ENCODE results near the gene PELI1. TPM values are rescaled to one million over a fixed set of nuclear protein-coding genes. Genes with fewer than 3 reads are reported as not detected.
A peak's percentile ranks its signal among the peaks of the same experiment; 100 is the strongest.
"Not testable (repeated sequence)": the region's sequence is repeated elsewhere in the genome, so short reads cannot be mapped to it uniquely, and the experiment has no call there.

The PELI1 gene
- polyA plus RNA-seq, 2 donors, result 31.7 to 51.9 TPM

DNA sequence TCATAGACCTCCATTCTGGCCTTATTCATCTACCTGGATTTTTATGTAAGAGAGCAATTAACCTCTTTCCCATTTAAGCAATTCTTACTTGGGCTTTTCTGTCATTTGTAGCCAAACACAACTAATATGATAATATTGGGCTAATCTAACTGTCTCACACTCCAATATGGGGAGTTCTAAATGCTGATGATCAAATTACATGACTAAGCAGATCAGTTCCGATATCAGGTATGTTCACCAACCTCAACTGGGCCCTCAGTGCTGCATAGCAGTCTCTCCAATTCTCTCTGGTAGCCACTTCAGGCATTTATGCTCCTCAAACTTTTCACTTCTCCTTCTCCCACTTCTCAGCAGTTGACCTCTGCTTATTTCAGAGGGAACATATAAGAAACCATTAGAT lies 64.0 kb downstream of the PELI1 start:
- 93 to 100% methylated on average over 1 of the region's 1 CpG for WGBS, 2 donors
- H3K4me3 ChIP-seq (ENCODE audit: low read depth in 1 of 2, low read length in 2 of 2), result no peak overlapping the region
- no peaks in the 10 kb centered on the region for H3K4me1 ChIP-seq (ENCODE audit: control insufficient read depth in 2 of 2, insufficient read depth in 2 of 2, low read length in 1 of 2)
- no peaks in the 10 kb centered on the region for H3K27me3 ChIP-seq (ENCODE audit: control insufficient read depth in 1 of 2, insufficient read depth in 2 of 2, low read length in 2 of 2)
- no peaks in the 10 kb centered on the region for H3K9me3 ChIP-seq (ENCODE audit: control insufficient read depth in 2 of 2, insufficient read depth in 1 of 2, low read depth in 1 of 2, low read length in 1 of 2)
- no peak overlapping the region for H3K27ac ChIP-seq (ENCODE audit: low read depth in 2 of 2, low read length in 1 of 2)
- H3K36me3 ChIP-seq (ENCODE audit: control insufficient read depth in 2 of 2, insufficient read depth in 2 of 2, low read length in 1 of 2), result no peaks in the 10 kb centered on the region

DNA sequence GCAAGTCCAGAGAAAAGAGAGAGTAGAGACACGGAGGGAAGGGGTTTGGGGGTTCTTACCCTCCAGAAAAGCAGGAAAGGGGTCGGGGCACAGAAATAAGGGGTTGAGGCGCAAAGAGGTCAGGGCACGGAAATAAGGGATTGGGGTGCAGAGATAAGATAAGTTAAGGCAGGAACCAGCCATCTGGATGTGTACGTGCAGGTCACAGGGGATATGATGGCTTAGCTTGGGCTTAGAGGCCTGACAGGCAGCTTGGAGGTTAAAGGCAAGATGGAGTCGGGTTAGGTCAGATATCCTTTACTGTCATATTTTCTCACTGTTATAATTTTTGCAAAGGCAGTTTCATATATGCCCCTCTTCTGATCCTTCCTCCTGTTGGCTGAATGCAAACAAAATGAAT lies 64.5 kb downstream of the PELI1 start:
- WGBS, 2 donors, result 94 to 96% methylated on average over 6 of the region's 6 CpGs
- not testable (repeated sequence) for H3K27me3 ChIP-seq (ENCODE audit: control insufficient read depth in 1 of 2, insufficient read depth in 2 of 2, low read length in 2 of 2); H3K36me3 ChIP-seq (ENCODE audit: control insufficient read depth in 2 of 2, insufficient read depth in 2 of 2, low read length in 1 of 2); H3K27ac ChIP-seq (ENCODE audit: low read depth in 2 of 2, low read length in 1 of 2); H3K4me3 ChIP-seq (ENCODE audit: low read depth in 1 of 2, low read length in 2 of 2); H3K4me1 ChIP-seq (ENCODE audit: control insufficient read depth in 2 of 2, insufficient read depth in 2 of 2, low read length in 1 of 2); H3K9me3 ChIP-seq (ENCODE audit: control insufficient read depth in 2 of 2, insufficient read depth in 1 of 2, low read depth in 1 of 2, low read length in 1 of 2)

DNA sequence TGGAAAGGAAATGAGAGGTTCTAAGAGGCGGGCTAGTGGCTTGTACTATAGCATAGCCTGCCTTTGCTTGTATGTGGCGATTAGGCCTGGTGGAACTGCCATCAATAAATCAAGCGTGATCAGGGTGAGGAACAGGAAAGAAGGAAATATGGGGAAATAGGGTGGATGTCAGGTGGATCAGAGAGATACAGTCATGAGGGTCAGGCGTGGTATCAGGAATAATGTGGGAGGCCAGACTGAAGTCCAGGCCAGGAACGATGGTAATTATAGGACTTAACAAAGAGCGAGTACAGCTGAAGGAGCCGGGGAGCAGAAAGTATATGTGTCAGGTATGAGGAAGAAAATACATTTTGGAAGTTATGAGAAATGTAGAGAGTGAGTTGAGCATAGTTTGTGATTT lies 67.4 kb downstream of the PELI1 start:
- H3K4me3 ChIP-seq (ENCODE audit: low read depth in 1 of 2, low read length in 2 of 2); H3K27ac ChIP-seq (ENCODE audit: low read depth in 2 of 2, low read length in 1 of 2); H3K36me3 ChIP-seq (ENCODE audit: control insufficient read depth in 2 of 2, insufficient read depth in 2 of 2, low read length in 1 of 2); H3K9me3 ChIP-seq (ENCODE audit: control insufficient read depth in 2 of 2, insufficient read depth in 1 of 2, low read depth in 1 of 2, low read length in 1 of 2); H3K27me3 ChIP-seq (ENCODE audit: control insufficient read depth in 1 of 2, insufficient read depth in 2 of 2, low read length in 2 of 2); H3K4me1 ChIP-seq (ENCODE audit: control insufficient read depth in 2 of 2, insufficient read depth in 2 of 2, low read length in 1 of 2): not testable (repeated sequence)
- 91 to 92% methylated on average over 7 of the region's 7 CpGs for WGBS, 2 donors

DNA sequence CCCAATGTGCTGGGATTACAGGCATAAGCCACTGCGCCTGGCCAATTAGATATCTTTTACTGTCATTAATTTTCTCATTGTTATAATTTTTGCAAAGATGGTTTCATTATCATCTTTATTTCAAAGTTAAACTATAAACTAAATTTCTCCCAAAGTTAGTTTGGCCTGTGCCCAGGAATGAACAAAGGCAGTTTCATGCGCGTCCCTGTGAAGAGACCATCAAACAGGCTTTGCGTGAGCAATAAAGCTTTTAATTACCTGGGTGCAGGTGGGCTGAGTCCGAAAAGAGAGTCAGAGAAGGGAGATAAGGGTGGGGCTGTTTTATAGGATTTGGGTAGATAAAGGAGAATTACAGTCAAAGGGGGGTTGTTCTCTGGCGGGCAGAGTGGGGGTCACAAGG lies 69.6 kb downstream of the PELI1 start:
- H3K36me3 ChIP-seq (ENCODE audit: control insufficient read depth in 2 of 2, insufficient read depth in 2 of 2, low read length in 1 of 2); H3K27ac ChIP-seq (ENCODE audit: low read depth in 2 of 2, low read length in 1 of 2); H3K4me3 ChIP-seq (ENCODE audit: low read depth in 1 of 2, low read length in 2 of 2); H3K9me3 ChIP-seq (ENCODE audit: control insufficient read depth in 2 of 2, insufficient read depth in 1 of 2, low read depth in 1 of 2, low read length in 1 of 2); H3K27me3 ChIP-seq (ENCODE audit: control insufficient read depth in 1 of 2, insufficient read depth in 2 of 2, low read length in 2 of 2); H3K4me1 ChIP-seq (ENCODE audit: control insufficient read depth in 2 of 2, insufficient read depth in 2 of 2, low read length in 1 of 2): not testable (repeated sequence)
- 84 to 96% methylated on average over 6 of the region's 6 CpGs for WGBS, 2 donors

DNA sequence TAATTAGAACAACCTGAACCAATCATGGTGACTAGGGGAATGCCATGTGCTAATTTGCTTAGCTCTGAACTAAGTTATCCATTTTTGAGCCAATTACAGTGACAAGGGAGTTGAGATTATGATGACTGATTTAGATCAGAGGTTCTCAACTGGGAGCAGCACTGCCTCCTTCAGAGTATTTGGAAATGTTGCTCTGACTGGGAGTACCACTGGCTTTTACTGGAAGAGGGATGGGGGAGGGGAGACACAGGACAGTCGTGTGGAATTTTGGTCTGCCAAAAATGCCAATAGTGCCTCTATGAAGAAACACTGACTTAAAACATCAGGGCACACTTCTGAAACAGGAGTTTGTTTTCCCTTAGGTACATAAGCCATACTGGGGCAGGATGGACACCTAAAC lies 76.9 kb downstream of the PELI1 start:
- Histone ChIP-seq H3K4me1 (ENCODE audit: control insufficient read depth in 2 of 2, insufficient read depth in 2 of 2, low read length in 1 of 2) (no peaks in the 10 kb centered on the region), H3K9me3 (ENCODE audit: control insufficient read depth in 2 of 2, insufficient read depth in 1 of 2, low read depth in 1 of 2, low read length in 1 of 2) (no peaks in the 10 kb centered on the region), H3K27me3 (ENCODE audit: control insufficient read depth in 1 of 2, insufficient read depth in 2 of 2, low read length in 2 of 2) (no peaks in the 10 kb centered on the region), H3K27ac (ENCODE audit: low read depth in 2 of 2, low read length in 1 of 2) (no peak overlapping the region), H3K36me3 (ENCODE audit: control insufficient read depth in 2 of 2, insufficient read depth in 2 of 2, low read length in 1 of 2) (no peaks in the 10 kb centered on the region), H3K4me3 (ENCODE audit: low read depth in 1 of 2, low read length in 2 of 2) (no peak overlapping the region)
- 29 to 32% methylated on average over 1 of the region's 1 CpG for WGBS, 2 donors

DNA sequence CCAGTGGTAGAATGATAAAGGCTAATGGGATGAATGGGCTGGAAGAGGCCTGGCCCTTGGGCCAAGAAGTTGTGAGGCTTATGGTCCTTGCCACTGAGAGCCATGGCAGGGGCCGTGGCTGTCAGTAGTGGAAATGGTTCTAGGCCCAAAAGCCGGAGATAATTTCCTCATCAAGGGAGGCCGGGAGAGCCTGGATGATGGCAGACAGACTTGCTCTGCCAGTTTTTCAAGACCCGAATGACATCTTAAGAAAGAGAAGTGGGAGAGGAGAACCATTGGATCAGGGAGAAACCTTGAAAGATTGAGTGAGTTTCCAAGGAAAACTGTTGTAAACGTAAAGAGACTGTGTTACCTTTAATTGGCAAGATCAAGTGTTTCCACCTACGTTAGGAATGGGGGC lies 78.7 kb downstream of the PELI1 start:
- WGBS, 2 donors, result 54 to 64% methylated on average over 6 of the region's 6 CpGs
- Histone ChIP-seq H3K4me3 (ENCODE audit: low read depth in 1 of 2, low read length in 2 of 2) (no peak overlapping the region), H3K36me3 (ENCODE audit: control insufficient read depth in 2 of 2, insufficient read depth in 2 of 2, low read length in 1 of 2) (no peaks in the 10 kb centered on the region), H3K27me3 (ENCODE audit: control insufficient read depth in 1 of 2, insufficient read depth in 2 of 2, low read length in 2 of 2) (no peaks in the 10 kb centered on the region), H3K4me1 (ENCODE audit: control insufficient read depth in 2 of 2, insufficient read depth in 2 of 2, low read length in 1 of 2) (no peaks in the 10 kb centered on the region), H3K27ac (ENCODE audit: low read depth in 2 of 2, low read length in 1 of 2) (peak overlapping the region; percentile 50 to 75), H3K9me3 (ENCODE audit: control insufficient read depth in 2 of 2, insufficient read depth in 1 of 2, low read depth in 1 of 2, low read length in 1 of 2) (no peaks in the 10 kb centered on the region)

DNA sequence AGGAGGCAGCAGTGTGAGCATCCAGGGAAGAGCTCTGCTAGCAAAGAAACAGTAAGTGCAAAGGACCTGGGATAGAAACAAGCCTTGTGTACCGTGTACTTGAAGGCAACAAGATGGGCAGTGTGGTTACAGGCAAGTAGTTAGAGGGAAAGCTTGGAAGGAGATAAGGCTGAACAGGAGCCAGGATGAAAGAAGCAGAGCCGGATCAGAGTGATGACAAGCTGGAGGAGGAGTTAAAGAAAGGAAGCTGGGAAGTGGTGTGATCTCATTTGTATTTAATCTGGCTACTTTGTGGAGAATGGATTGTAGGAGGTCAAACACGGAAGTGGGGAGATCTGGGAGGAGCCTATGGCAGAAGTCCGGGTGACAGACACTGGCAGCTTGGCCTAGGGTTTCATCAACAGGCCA lies 80.3 kb downstream of the PELI1 start:
- H3K9me3 ChIP-seq (ENCODE audit: control insufficient read depth in 2 of 2, insufficient read depth in 1 of 2, low read depth in 1 of 2, low read length in 1 of 2), result no peaks in the 10 kb centered on the region
- no peaks in the 10 kb centered on the region for H3K27me3 ChIP-seq (ENCODE audit: control insufficient read depth in 1 of 2, insufficient read depth in 2 of 2, low read length in 2 of 2)
- no peak overlapping the region for H3K4me3 ChIP-seq (ENCODE audit: low read depth in 1 of 2, low read length in 2 of 2)
- H3K4me1 ChIP-seq (ENCODE audit: control insufficient read depth in 2 of 2, insufficient read depth in 2 of 2, low read length in 1 of 2), result no peaks in the 10 kb centered on the region
- peak overlapping the region; percentile 50 to 87 for H3K27ac ChIP-seq (ENCODE audit: low read depth in 2 of 2, low read length in 1 of 2)
- 33% methylated on average over 4 of the region's 4 CpGs for WGBS, 2 donors
- no peaks in the 10 kb centered on the region for H3K36me3 ChIP-seq (ENCODE audit: control insufficient read depth in 2 of 2, insufficient read depth in 2 of 2, low read length in 1 of 2)

DNA sequence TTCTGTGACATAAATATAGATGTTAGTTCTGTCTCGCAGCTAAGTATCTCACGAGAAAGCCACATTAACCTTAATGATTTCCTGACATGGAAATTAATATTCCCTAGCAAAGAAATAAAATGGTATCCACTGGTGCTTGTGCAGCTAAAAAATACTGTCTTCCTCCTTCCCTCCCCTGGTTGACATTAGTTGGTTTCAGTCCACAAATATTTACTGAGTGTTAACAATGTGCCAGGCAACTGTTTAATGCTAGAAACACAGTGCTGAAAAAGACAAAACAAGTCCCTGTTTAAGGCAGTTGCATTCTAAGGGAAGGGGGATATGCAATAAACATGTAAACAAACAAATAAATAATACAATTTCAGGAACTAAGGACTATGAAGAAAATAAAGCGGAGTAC lies 80.8 kb downstream of the PELI1 start:
- H3K27ac ChIP-seq (ENCODE audit: low read depth in 2 of 2, low read length in 1 of 2), result peak overlapping the region; percentile 50 to 82
- H3K36me3 ChIP-seq (ENCODE audit: control insufficient read depth in 2 of 2, insufficient read depth in 2 of 2, low read length in 1 of 2), result no peaks in the 10 kb centered on the region
- no peak overlapping the region for H3K4me3 ChIP-seq (ENCODE audit: low read depth in 1 of 2, low read length in 2 of 2)
- WGBS, 2 donors, result 74 to 83% methylated on average over 3 of the region's 3 CpGs
- H3K4me1 ChIP-seq (ENCODE audit: control insufficient read depth in 2 of 2, insufficient read depth in 2 of 2, low read length in 1 of 2), result no peaks in the 10 kb centered on the region
- no peaks in the 10 kb centered on the region for H3K27me3 ChIP-seq (ENCODE audit: control insufficient read depth in 1 of 2, insufficient read depth in 2 of 2, low read length in 2 of 2)
- no peaks in the 10 kb centered on the region for H3K9me3 ChIP-seq (ENCODE audit: control insufficient read depth in 2 of 2, insufficient read depth in 1 of 2, low read depth in 1 of 2, low read length in 1 of 2)

DNA sequence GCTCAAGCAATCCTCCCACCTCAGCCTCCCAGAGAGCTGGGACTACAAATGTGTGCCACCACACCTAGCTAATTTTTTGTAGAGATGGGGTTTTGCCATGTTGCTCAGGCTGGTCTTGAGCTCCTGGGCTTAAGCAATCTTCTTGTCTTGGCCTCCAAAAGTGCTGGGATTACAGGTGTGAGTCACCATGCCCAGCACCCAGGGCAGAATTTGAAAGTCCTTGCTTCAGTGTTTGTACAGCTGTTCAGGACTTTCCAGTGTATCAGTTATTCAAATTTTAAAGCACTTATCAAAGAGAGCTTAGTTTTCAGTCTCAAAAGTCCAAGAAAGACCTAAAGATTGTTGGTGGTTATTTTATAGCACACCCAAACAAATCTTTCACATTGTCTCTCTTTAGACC lies 81.4 kb downstream of the PELI1 start:
- Histone ChIP-seq H3K27ac (ENCODE audit: low read depth in 2 of 2, low read length in 1 of 2) (no peak overlapping the region), H3K27me3 (ENCODE audit: control insufficient read depth in 1 of 2, insufficient read depth in 2 of 2, low read length in 2 of 2) (no peaks in the 10 kb centered on the region), H3K36me3 (ENCODE audit: control insufficient read depth in 2 of 2, insufficient read depth in 2 of 2, low read length in 1 of 2) (no peaks in the 10 kb centered on the region), H3K9me3 (ENCODE audit: control insufficient read depth in 2 of 2, insufficient read depth in 1 of 2, low read depth in 1 of 2, low read length in 1 of 2) (no peaks in the 10 kb centered on the region), H3K4me3 (ENCODE audit: low read depth in 1 of 2, low read length in 2 of 2) (no peak overlapping the region), H3K4me1 (ENCODE audit: control insufficient read depth in 2 of 2, insufficient read depth in 2 of 2, low read length in 1 of 2) (no peaks in the 10 kb centered on the region)

DNA sequence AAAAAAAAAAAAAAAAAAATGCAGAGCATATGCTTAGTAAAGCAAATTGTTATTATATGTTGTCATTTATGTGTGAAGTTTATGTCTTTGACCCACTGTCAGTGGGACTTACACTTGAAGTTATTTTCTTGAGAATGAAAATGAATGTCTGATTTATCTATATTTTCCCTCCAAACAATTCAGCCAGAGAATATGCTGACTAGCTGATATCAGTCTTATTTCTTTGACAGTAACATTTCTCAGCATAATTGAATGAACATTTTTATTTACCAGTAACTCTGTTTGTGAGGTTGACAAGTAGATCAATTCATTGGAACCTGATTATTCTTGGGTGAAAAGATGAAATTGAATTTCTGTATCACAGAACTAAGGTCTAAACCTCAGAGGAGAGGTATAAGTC lies 85.0 kb downstream of the PELI1 start:
- Histone ChIP-seq H3K27ac (ENCODE audit: low read depth in 2 of 2, low read length in 1 of 2) (no peak overlapping the region), H3K9me3 (ENCODE audit: control insufficient read depth in 2 of 2, insufficient read depth in 1 of 2, low read depth in 1 of 2, low read length in 1 of 2) (no peaks in the 10 kb centered on the region), H3K4me1 (ENCODE audit: control insufficient read depth in 2 of 2, insufficient read depth in 2 of 2, low read length in 1 of 2) (no peaks in the 10 kb centered on the region), H3K4me3 (ENCODE audit: low read depth in 1 of 2, low read length in 2 of 2) (no peak overlapping the region), H3K27me3 (ENCODE audit: control insufficient read depth in 1 of 2, insufficient read depth in 2 of 2, low read length in 2 of 2) (no peaks in the 10 kb centered on the region), H3K36me3 (ENCODE audit: control insufficient read depth in 2 of 2, insufficient read depth in 2 of 2, low read length in 1 of 2) (no peaks in the 10 kb centered on the region)
